GM23338 (cell line): ENCODE data around the gene EMP2. TPM values are rescaled to one million over a fixed set of nuclear protein-coding genes. Genes with fewer than 3 reads are reported as not detected.

Experiments used
- ATAC-seq: fragments of 200-7000 bp; cut with Tn5 transposase; 3 replicates; pipeline ENCODE4 v1.9.1; 2020
- DNase-seq: peaks from one replicate; pipeline ENCODE4 v3.0.0-alpha.2; 2015; ENCODE audit warnings: low spot score
- H2AFZ ChIP-seq: fragments of 200-600 bp; sonication (generic); 2 replicates; pipeline ENCODE4 v1.8.0; 2016; ENCODE audit warnings: antibody characterized with exemption, mild to moderate bottlenecking, moderate library complexity
- H3F3A ChIP-seq: fragments of 200-600 bp; sonication (generic); replicated peaks from 2 replicates; pipeline ENCODE4 v1.8.0; 2017; ENCODE audit warnings: antibody characterized with exemption, mixed run types, low read depth
- H3K27ac ChIP-seq: fragments of 200-600 bp; sonication (generic); 2 replicates; pipeline ENCODE4 v1.6.1; 2016; ENCODE audit warnings: low read depth
- H3K27me3 ChIP-seq: fragments of 200-600 bp; sonication (generic); 2 replicates; pipeline ENCODE4 v1.8.0; 2016; ENCODE audit warnings: mild to moderate bottlenecking, mixed run types, moderate library complexity; ENCODE audit not compliant: insufficient read depth
- H3K36me3 ChIP-seq: fragments of 200-600 bp; sonication (generic); 2 replicates; pipeline ENCODE4 v1.8.0; 2016; ENCODE audit warnings: mild to moderate bottlenecking; ENCODE audit not compliant: insufficient read depth
- H3K4me1 ChIP-seq: fragments of 200-600 bp; sonication (generic); 2 replicates; pipeline ENCODE4 v1.8.0; 2016; ENCODE audit warnings: mild to moderate bottlenecking, moderate library complexity; ENCODE audit not compliant: insufficient read depth
- H3K4me2 ChIP-seq: fragments of 200-600 bp; sonication (generic); 2 replicates; pipeline ENCODE4 v1.7.1; 2017; ENCODE audit warnings: mixed run types
- H3K4me3 ChIP-seq: fragments of 200-600 bp; sonication (generic); 2 replicates; pipeline ENCODE4 v1.6.1; 2016; ENCODE audit warnings: mixed run types
- H3K79me2 ChIP-seq: fragments of 200-600 bp; sonication (generic); replicated peaks from 2 replicates; pipeline ENCODE4 v1.8.0; 2017; ENCODE audit warnings: mild to moderate bottlenecking; ENCODE audit not compliant: insufficient read depth
- H3K9me2 ChIP-seq: fragments of 200-600 bp; sonication (generic); 2 replicates; pipeline ENCODE4 v1.8.0; 2017; ENCODE audit not compliant: insufficient read depth
- H4K20me1 ChIP-seq: fragments of 200-600 bp; sonication (generic); replicated peaks from 2 replicates; pipeline ENCODE4 v1.8.0; 2017; ENCODE audit warnings: mild to moderate bottlenecking; ENCODE audit not compliant: insufficient read depth
- H3K27ac Mint-ChIP-seq: 2 replicates; pipeline ENCODE4 v1.8.0; 2020; ENCODE audit warnings: inconsistent platforms, mild to moderate bottlenecking, moderate library complexity, mixed read lengths
- H3K27me3 Mint-ChIP-seq: 3 replicates; pipeline ENCODE4 v1.8.0; 2022; ENCODE audit warnings: low read depth, mild to moderate bottlenecking, moderate library complexity, mixed read lengths, inconsistent platforms; ENCODE audit not compliant: insufficient read depth, poor library complexity
- H3K36me3 Mint-ChIP-seq: 3 replicates; pipeline ENCODE4 v1.8.0; 2021; ENCODE audit warnings: low read depth, mild to moderate bottlenecking, inconsistent platforms, moderate library complexity, mixed read lengths
- H3K4me1 Mint-ChIP-seq: 3 replicates; pipeline ENCODE4 v1.8.0; 2020; ENCODE audit warnings: mild to moderate bottlenecking, inconsistent platforms, mixed read lengths
- H3K4me3 Mint-ChIP-seq: 3 replicates; pipeline ENCODE4 v1.8.0; 2021; ENCODE audit warnings: moderate library complexity, mild to moderate bottlenecking, inconsistent platforms, mixed read lengths
- H3K9me3 Mint-ChIP-seq: 3 replicates; pipeline ENCODE4 v1.8.0; 2020; ENCODE audit warnings: moderate library complexity, mild to moderate bottlenecking, inconsistent platforms, mixed read lengths
- CTCF ChIP-seq, 2 experiments: fragments of 200-600 bp in 1 of 2; sonication (generic) in 1 of 2; conservative IDR thresholded peaks; 2 replicates each; pipeline versions ENCODE4 v1.5.1 to v1.6.1; 2016 to 2017; ENCODE audit warnings: antibody characterized with exemption in 2 of 2, low read depth in 2 of 2, mild to moderate bottlenecking in 2 of 2, moderate library complexity in 1 of 2
- ETS1 ChIP-seq: IDR thresholded peaks from 2 replicates; pipeline ENCODE4 v1.6.1; 2016; ENCODE audit warnings: antibody characterized with exemption
- EZH2phosphoT487 ChIP-seq: fragments of 200-600 bp; sonication (generic); IDR thresholded peaks from one replicate; pipeline ENCODE4 v1.8.1; 2018; ENCODE audit warnings: antibody characterized with exemption; ENCODE audit not compliant: unreplicated experiment
- JUNB ChIP-seq: IDR thresholded peaks from one replicate; pipeline ENCODE4 v1.6.1; 2016; ENCODE audit warnings: antibody characterized with exemption; ENCODE audit not compliant: unreplicated experiment
- NANOG ChIP-seq: IDR thresholded peaks from 2 replicates; pipeline ENCODE4 v1.6.1; 2016; ENCODE audit warnings: antibody characterized with exemption, borderline replicate concordance
- POLR2AphosphoS5 ChIP-seq: IDR thresholded peaks from 2 replicates; pipeline ENCODE4 v1.6.1; 2016; ENCODE audit warnings: antibody characterized with exemption, low read depth
- REST ChIP-seq: IDR thresholded peaks from one replicate; pipeline ENCODE4 v1.6.1; 2018; ENCODE audit warnings: antibody characterized with exemption; ENCODE audit not compliant: unreplicated experiment
- ZNF331 ChIP-seq: fragments of 250-450 bp; sonication (Bioruptor Pico); IDR thresholded peaks from 2 replicates; pipeline ENCODE4 v1.5.0; 2020; ENCODE audit warnings: low read depth, mild to moderate bottlenecking, moderate library complexity
- ZNF462 ChIP-seq: fragments of 250-450 bp; sonication (Bioruptor Pico); IDR thresholded peaks from 2 replicates; pipeline ENCODE4 v1.5.0; 2020; ENCODE audit warnings: mild to moderate bottlenecking, moderate library complexity
- polyA plus RNA-seq: library from polyadenylated mRNA; unstranded; fragments of >200 nt; fragmentation: Nextera tagmentation; extraction: Ambion mirVana; gene quantifications from 2 replicates; pipeline ENCODE4 v1.2.1, GENCODE V29; 2016
- total RNA-seq: library from RNA; depleted of rRNA; stranded (reverse); fragments of >200 nt; shearing (Covaris generic); gene quantifications from 2 replicates; pipeline ENCODE4 v1.2.3, GENCODE V29; 2014

EMP2 gene
- total and polyA plus RNA-seq, 2 experiments from 2014 or later: 7.3 to 40.1 TPM

GRCh38 chr16:10611825-10612342 is 31.5 kb upstream of the EMP2 start:
- H3K9me3 Mint-ChIP-seq: no peaks in the 10 kb centered on the region; the same call in 2 of the 3 replicates
- no peaks in the 10 kb centered on the region for H3K36me3 Mint-ChIP-seq
- no peaks in the 10 kb centered on the region for H3K9me2 ChIP-seq
- H3K4me1 ChIP-seq: peaks cover 5% of the 10 kb centered on the region; the same call in 1 of the 2 replicates
- peaks cover 5% of the 10 kb centered on the region for H3K4me1 Mint-ChIP-seq
- H3K4me2 ChIP-seq: no peak overlapping the region
- TF ChIP-seq POLR2AphosphoS5: no peak
- TF ChIP-seq CTCF (conservative IDR thresholded peaks at IDR 0.05; ENCODE audit: low read depth in 2 of 2): no peak
- TF ChIP-seq NANOG: no peak
- TF ChIP-seq REST: no peak
- no peak for TF ChIP-seq ETS1
- TF ChIP-seq ZNF462 (CRISPR knock-in tag): no peak
- TF ChIP-seq ZNF331: no peak
- no peak for TF ChIP-seq JUNB
- no peak for TF ChIP-seq EZH2phosphoT487
- H3K27ac Mint-ChIP-seq: no peak overlapping the region
- no peaks in the 10 kb centered on the region for H3K27me3 ChIP-seq
- DNase-seq: no peak
- no peak overlapping the region; the same call in 1 of the 2 replicates for H2AFZ ChIP-seq
- no peaks in the 10 kb centered on the region for H3K36me3 ChIP-seq
- H3K4me3 ChIP-seq: no peak overlapping the region
- ATAC-seq: peak; percentile 41; the same call in 2 of the 3 replicates
- no peak overlapping the region for H3K4me3 Mint-ChIP-seq
- H3K27ac ChIP-seq: no peak overlapping the region
- H3K27me3 Mint-ChIP-seq: no peaks in the 10 kb centered on the region
- H3F3A ChIP-seq: no peaks in the 10 kb centered on the region
- H4K20me1 ChIP-seq: no peaks in the 10 kb centered on the region
- H3K79me2 ChIP-seq: no peaks in the 10 kb centered on the region
